Right lung (tissue), 5 donors: ENCODE results near the gene TAMALIN. TPM values are rescaled to one million over a fixed set of nuclear protein-coding genes. Genes with fewer than 3 reads are reported as not detected.

ENCODE experiments used
- DNase-seq, 2 donors: peaks; one replicate each; pipeline ENCODE4 v3.0.0-alpha.2; 2013
- polyA plus RNA-seq, 5 donors: library from polyadenylated mRNA; unstranded; fragments of 120-200 nt; gene quantifications; one replicate each; pipeline versions ENCODE4 v1.2.1 to v1.2.3, GENCODE V29; 2013; ENCODE audit warnings: inconsistent platforms in 1 of 5, low replicate concordance in 1 of 5; ENCODE audit not compliant: insufficient read length in 5 of 5, insufficient read depth in 1 of 5

Gene TAMALIN
- polyA plus RNA-seq, 5 donors = 30.2 to 41.9 (median 36.1) TPM

DNA sequence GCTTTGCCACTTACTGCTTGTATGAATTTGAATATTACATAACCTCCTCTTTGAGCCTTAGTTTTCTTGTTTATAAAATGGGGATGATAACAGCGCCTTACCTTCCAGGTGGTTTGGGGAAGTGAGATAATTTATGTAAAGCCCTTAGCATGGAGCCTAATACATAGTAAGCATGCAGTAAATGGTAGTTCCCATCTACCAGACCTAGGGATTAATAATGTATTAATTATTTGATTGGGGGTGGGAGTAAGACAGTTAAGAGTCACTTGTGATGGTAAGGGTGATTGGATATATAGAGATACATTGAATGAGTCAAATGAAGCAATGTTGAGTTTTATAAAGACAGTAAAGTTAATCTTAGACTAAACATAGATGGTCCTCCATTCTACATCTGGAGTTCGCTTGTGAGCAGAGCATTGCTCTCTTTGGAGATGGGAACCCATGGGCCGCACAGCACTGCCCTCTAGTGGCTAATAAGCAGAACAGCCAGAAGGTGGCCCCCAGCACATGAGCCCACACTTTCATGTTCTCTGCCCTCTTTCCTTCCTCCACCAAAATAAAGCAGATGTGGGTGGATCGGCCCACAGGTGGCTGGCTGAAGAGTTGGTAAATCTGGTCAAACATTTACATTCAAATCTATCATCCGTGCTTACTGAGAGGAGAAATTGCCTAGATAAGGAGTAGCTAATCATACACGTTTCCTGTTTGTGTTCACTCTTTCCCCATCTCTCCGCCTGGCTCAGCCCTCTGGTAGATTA lies 26.5 kb upstream of the TAMALIN start:
- DNase-seq = peak; percentile 57 to 63

- DNase-seq = no peak
These were observed 26.0 kb upstream of the TAMALIN start for GRCh38 chr12:51980809-51981127.

GRCh38 chr12:51984657-51985056 lies 22.1 kb upstream of the TAMALIN start:
- no peak for DNase-seq

DNA sequence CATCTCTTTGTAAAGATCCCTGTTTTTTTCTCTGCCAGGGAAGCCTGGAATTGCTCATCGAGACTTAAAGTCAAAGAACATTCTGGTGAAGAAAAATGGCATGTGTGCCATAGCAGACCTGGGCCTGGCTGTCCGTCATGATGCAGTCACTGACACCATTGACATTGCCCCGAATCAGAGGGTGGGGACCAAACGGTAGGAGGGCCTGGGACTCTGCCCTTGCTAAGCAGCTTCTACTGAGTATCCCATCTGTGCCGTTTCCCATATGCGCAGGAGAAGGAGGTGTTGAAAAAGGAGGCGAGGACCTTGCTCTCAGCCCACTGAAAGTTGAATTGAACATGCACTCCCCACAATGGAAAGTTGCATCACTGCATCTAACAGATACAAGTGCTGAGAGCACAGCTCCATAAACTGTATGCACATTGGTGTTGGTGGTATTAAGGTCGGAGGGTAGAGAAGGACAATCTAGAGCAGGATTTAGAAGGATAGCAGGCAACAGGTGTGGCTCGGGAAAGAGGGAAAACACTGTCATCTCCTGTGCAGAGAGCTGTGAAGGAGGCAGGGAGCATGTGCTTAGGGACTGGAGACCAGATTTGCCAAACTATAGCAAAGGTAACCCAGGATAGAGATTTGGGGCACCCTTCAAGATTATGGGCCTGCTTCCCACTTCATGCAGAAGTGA lies 21.5 kb upstream of the TAMALIN start:
- no peak for DNase-seq

DNA sequence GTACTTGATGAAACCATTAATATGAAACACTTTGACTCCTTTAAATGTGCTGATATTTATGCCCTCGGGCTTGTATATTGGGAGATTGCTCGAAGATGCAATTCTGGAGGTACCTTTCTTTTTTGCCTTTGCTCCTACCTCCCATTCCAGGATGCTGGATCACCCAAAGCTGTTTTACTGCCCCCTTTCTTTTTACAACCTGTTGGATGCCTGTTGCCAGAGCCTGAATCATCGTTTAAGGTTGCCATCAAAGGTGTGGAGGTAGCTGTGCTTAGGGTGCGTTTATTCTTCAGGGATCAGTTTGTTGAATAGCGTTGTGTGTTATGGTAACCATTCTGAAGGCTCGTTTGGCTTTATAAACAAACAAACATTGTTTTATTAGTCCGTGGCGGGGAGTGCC lies 19.9 kb upstream of the TAMALIN start:
- DNase-seq = no peak

GRCh38 chr12:51992246-51992645 lies 14.5 kb upstream of the TAMALIN start:
- DNase-seq = no peak

- DNase-seq = no peak
These were observed 12.3 kb upstream of the TAMALIN start for GRCh38 chr12:51994539-51994820.

- DNase-seq = no peak
These were observed 11.8 kb upstream of the TAMALIN start for GRCh38 chr12:51994959-51995358.

DNA sequence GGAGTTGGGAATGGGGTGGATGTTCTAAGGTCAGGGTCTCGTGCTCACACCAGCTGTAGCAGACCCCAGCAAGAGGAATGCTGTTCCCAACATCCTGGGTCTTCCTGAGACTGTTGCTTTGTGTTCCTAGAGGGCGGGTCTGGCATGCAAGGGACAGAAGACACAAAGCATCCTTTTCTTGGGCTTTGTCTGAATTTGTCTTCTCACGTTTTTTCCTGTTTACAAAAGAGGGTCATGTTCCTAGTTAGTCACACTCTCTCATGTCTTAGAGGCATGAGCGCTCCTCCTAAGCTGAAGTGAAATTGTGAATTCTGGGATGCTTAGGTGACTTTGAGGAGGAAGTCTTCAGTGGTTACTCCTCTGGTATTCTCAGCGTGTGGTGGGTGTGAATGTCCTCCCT lies 9.6 kb upstream of the TAMALIN start:
- no peak for DNase-seq

- no peak for DNase-seq
These were observed 3.7 kb upstream of the TAMALIN start for GRCh38 chr12:52003016-52003550.

- no peak for DNase-seq
These were observed 3.2 kb upstream of the TAMALIN start for GRCh38 chr12:52003591-52003990.

DNA sequence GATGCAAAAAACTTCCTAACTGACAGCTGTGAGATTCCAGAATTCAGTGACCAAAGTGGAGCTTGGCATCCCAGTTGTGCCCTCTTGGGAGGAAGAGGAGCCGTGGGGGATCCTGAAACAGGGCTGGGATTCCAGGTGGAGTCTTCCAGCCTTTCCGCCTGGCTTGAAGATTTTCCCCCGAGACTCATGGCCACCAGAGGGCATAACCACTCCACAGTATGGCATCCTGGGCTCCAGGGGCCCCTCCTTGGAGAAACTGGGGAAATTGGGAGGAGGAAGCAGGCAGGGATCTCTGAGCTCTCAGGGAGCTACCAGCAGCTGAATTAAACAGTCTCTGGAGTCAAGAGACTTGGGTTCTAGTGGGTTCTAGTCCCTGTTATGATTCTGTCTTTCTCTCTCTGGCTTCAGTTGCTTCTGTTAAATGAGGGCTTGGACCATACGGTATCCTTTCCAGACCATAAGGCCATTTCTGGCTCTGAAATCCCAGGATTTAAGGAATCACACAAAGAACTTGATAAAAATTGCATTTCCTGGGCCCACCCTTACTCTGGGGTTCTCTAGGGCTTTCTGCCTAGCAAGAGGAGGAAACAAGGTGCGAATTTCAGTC lies 2.6 kb upstream of the TAMALIN start:
- no peak for DNase-seq

GRCh38 chr12:52005218-52005902 lies 1.4 kb upstream of the TAMALIN start:
- no peak for DNase-seq

DNA sequence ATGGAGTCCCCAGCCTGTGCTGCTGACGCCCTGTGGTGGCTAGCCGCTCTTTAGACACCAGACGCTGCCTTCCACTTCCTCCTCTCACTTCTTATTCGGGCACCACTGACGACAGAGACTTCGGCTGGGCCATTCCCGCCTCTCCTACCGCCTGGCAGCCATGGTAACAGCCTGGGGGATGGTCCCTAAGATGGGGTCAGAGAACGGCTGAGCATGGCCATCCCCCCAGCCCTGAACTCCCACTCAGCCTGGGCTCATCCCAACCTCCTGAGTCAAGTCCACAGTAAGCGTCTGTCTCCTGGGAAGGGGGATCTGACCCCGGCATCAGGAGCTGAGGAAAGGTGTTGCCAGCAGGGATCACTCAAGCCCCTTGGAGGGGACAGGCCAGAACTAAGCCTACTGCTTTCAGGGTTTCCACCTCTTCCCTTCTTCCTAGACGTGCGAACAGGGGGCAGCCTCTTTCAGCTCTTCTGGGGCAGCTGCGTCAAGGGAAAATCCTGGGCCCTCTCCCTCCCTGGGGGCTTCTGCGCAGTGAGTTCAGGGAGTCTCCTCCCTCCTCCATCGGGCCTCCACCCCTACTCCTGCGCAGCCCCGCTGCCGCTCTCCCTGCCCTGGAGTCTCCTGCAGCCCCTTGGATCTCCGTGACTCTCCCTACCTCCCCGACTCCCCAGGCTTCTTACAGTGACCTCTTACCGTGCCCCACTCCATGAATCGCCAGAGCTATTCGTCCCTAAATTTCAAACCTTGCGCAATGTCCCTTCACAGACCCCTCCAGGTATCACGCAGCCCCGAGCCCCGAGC lies 643 bp upstream of the TAMALIN start:
- DNase-seq = no peak

GRCh38 chr12:52007158-52007921 lies 594 bp downstream of the TAMALIN start:
- no peak for DNase-seq

DNA sequence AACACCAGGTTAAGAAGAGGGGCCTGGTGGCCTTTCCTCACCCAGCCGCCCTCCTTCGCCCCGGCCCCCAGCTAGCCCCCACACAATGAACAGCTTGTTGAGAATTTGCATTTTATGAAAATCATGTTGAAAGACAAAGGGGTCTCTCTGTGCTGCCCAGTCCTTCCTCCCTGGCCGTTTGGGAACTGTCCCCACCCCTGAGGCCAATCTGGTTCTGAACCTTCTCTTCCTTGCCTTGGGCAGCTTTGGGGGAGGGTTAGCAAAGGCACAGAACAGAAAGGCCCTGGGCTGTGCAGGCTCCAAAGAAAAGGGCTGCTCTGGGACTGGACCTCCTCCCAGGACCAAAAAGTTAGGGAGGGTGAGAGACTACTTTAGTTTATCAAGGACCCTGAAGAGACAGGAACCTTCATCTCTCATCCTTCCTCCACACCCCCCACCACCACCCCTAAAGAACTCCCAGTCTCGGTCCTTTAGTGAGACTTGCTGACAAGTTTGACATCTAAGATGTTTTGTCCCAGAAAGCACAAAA lies 1.3 kb downstream of the TAMALIN start:
- DNase-seq = no peak

DNA sequence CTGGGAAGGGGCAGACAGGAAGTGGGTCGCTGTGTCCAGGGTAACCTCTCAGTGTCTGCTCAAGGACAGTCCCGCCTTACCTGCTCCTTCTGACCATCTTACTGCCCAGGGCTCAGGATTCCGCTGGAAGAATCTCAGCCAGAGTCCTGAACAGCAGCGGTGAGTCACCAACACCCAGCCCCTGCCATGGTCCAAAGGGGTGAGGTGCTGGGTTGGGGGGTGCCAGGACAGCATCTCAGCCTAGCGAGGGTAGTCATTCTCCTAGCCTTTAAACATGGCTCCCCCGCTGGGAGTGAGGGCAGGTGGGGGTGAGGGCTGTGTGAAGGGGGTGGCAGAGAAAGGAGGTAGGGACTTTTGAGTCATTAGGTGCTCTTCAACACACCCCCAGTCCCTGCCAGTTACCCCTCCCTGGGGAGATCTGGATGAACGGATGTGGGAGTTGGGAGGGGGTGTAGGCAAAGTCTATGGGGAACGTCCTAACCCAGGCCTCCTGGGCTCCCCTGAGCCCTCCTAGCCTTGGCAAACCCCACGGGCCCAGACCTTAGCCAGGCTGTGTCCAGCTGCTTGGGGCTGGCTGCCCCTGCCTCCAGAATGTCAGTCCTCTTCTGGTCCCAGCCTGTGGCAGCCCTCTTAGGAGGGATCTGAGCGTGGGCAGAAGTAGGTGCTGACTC lies 2.5 kb downstream of the TAMALIN start:
- DNase-seq = no peak

DNA sequence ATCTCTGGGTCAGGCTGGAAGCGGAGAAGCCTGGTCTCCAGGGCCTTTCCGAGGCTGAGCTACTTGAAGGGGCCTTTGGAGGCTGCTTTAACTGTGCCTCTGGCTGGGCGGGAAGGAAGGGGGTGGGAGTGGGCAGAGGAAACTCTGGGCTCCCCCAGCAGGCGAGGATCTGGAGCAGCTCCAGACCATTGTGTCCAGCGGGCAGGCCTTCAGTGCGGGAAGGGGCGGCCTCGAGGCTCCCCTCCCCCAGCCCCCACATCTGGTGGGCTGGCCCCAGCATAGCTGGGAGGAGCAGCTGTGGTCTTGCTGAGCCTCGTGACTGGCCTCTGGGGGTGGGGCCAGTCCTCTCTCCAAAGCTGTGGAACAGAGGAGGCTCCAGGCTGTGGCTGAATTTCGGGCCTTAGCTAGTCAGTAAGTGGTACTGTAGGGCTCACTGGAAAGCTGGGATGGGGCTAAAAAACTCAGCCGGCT lies 3.4 kb downstream of the TAMALIN start:
- DNase-seq = peak; percentile 95 to 96

DNA sequence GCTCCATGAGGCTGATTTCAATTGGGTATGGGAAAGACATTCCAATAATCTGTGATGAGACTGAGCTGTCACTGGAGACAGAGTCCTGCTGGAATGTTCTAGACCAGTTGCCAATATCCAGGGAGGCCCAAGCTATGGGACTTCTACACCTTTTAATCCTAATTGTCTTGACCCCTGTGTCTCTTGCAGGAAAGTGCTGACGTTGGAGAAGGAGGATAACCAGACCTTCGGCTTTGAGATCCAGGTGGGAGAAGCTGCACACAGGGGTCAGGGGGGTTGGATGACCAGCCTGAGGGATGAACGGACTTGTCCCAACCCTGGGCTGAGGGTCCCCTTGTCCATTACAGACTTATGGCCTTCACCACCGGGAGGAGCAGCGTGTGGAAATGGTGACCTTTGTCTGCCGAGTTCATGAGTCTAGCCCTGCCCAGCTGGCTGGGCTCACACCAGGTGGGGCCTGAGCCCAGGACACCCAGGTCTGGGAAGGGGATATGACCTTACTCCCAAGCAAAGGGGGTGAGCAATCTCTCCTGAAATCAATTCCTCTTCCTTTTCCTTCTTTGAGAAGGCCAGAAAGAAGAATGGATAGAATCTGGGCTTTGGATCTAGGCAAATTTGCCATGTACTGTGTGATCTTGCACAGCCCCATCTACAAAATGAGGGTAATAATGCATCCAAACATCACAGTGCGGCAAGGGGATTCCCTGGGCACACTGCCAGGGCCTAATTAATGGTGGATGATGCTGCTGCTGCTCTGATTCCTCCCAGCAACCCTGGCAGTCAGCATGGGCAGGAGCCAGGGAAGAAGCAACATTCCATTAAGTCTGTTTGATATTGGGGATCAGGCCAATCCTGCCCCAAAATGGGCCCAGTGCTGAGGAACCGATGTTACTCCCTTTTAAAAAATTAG lies 4.2 kb downstream of the TAMALIN start:
- DNase-seq = no peak
